Jurkat, Clone E6-1 (cell line): ENCODE measurements around the gene CACNA2D2.

Experiments used
- DNase-seq: peaks from one replicate; pipeline ENCODE4 v3.0.0-alpha.2; 2011; ENCODE audit warnings: low read depth, low spot score
- H3K4me3 ChIP-seq: 2 replicates; pipeline ENCODE4 v1.5.1; 2011; ENCODE audit warnings: mild to moderate bottlenecking, low read length, control low read depth, moderate library complexity

The CACNA2D2 gene

GRCh38 chr3:50358355-50358910 lies 145.0 kb downstream of the CACNA2D2 start:
- peak overlapping the region; percentile 90 for H3K4me3 ChIP-seq
- no peak for DNase-seq

GRCh38 chr3:50357481-50357880 lies 146.0 kb downstream of the CACNA2D2 start:
- no peak for DNase-seq

GRCh38 chr3:50356553-50356952 lies 146.9 kb downstream of the CACNA2D2 start:
- DNase-seq, result no peak
- H3K4me3 ChIP-seq, result no peak overlapping the region

More at GRCh38 chr3:50357481-50357880, 146.0 kb downstream of the CACNA2D2 start:
- no peak overlapping the region for H3K4me3 ChIP-seq

GRCh38 chr3:50355829-50356552 lies 147.4 kb downstream of the CACNA2D2 start:
- no peak overlapping the region for H3K4me3 ChIP-seq
- no peak for DNase-seq

- no peak for DNase-seq
- H3K4me3 ChIP-seq, result no peak overlapping the region
Observed at GRCh38 chr3:50354850-50355249, 148.6 kb downstream of the CACNA2D2 start.

- no peak overlapping the region for H3K4me3 ChIP-seq
- no peak for DNase-seq
Observed at GRCh38 chr3:50354186-50354764, 149.2 kb downstream of the CACNA2D2 start.

- no peak overlapping the region for H3K4me3 ChIP-seq
Observed at GRCh38 chr3:50353245-50354004, 150.0 kb downstream of the CACNA2D2 start.

GRCh38 chr3:50352781-50353180 lies 150.7 kb downstream of the CACNA2D2 start:
- no peak for DNase-seq
- H3K4me3 ChIP-seq, result no peak overlapping the region

More at GRCh38 chr3:50353245-50354004, 150.0 kb downstream of the CACNA2D2 start:
- no peak for DNase-seq

GRCh38 chr3:50351323-50351697 lies 152.1 kb downstream of the CACNA2D2 start:
- H3K4me3 ChIP-seq, result peak overlapping the region; percentile 79
- no peak for DNase-seq

GRCh38 chr3:50350527-50351322 lies 152.7 kb downstream of the CACNA2D2 start, which contains the start of the genes CYB561D2 and NPRL2:
Gene CYB561D2 (plus strand): TSS chr3:50350862. CDS start chr3:50351434, 572 bp downstream.
Gene NPRL2 (minus strand): TSS chr3:50350775. CDS start chr3:50350652, 123 bp downstream.
- H3K4me3 ChIP-seq, result peak within 1 kb of the TSS; percentile 79

GRCh38 chr3:50350213-50350526 lies 153.3 kb downstream of the CACNA2D2 start:
- DNase-seq, result no peak
- peak overlapping the region; percentile 79 for H3K4me3 ChIP-seq

More at GRCh38 chr3:50350527-50351322, 152.7 kb downstream of the CACNA2D2 start, which contains the start of the genes CYB561D2 and NPRL2:
- peak; percentile 94 for DNase-seq

- no peak overlapping the region for H3K4me3 ChIP-seq
- DNase-seq, result no peak
Observed at GRCh38 chr3:50347187-50347813, 156.1 kb downstream of the CACNA2D2 start.

- peak; percentile 60 for DNase-seq
- peak within 1 kb of the TSS; percentile 57 for H3K4me3 ChIP-seq
Observed at GRCh38 chr3:50345586-50346234, 157.7 kb downstream of the CACNA2D2 start, which contains the start of gene ZMYND10. Gene ZMYND10 (minus strand): TSS chr3:50345732. CDS start chr3:50345579, 153 bp downstream.

GRCh38 chr3:50345008-50345407 lies 158.4 kb downstream of the CACNA2D2 start:
- H3K4me3 ChIP-seq, result peak overlapping the region; percentile 57
- no peak for DNase-seq

- no peak for DNase-seq
- H3K4me3 ChIP-seq, result no peak overlapping the region
Observed at GRCh38 chr3:50342813-50343633, 160.4 kb downstream of the CACNA2D2 start.

- H3K4me3 ChIP-seq, result no peak overlapping the region
- DNase-seq, result no peak
Observed at GRCh38 chr3:50341996-50342650, 161.3 kb downstream of the CACNA2D2 start.
